Measurements from ENCODE around the gene NKX1-1.

DNA sequence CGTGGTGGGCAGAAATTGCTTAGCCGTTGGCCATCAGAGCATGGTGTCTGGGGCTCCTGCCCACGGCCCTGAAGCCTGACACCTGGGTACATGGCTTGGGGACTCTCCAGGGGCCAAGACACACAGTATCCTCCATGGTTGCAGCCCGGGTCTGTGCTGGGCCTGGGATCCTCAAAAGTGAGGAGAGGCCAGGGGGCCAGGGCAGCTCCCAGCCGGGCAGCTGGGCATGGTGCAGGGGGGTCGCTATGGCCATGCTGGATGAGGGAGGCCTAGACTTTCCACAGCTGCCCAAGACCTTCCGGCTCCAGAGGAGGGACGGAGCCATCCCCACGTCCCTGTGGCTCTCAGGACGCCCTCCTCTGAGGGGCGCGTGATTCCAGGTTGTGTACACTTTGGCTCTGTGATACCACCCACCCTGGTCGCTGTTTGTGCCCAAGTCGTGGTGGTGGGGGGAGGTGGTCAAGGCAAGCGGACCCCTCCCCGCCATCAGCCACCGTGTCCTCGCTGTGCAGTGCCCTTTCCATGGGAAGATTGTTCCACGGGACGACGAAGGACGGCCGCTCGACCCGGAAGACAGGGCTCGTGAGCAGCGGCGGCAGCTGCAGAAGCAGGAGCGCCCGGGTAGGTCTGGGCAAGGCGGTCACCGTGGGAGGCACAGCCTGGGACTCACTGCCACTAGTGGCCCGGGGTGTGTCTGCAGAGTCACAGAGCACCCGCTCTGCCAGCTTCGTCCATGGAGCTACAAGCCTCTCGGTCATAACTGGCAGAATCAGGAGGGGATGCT is 25.7 kb downstream of the NKX1-1 start:
- TF ChIP-seq, protein P1, sequence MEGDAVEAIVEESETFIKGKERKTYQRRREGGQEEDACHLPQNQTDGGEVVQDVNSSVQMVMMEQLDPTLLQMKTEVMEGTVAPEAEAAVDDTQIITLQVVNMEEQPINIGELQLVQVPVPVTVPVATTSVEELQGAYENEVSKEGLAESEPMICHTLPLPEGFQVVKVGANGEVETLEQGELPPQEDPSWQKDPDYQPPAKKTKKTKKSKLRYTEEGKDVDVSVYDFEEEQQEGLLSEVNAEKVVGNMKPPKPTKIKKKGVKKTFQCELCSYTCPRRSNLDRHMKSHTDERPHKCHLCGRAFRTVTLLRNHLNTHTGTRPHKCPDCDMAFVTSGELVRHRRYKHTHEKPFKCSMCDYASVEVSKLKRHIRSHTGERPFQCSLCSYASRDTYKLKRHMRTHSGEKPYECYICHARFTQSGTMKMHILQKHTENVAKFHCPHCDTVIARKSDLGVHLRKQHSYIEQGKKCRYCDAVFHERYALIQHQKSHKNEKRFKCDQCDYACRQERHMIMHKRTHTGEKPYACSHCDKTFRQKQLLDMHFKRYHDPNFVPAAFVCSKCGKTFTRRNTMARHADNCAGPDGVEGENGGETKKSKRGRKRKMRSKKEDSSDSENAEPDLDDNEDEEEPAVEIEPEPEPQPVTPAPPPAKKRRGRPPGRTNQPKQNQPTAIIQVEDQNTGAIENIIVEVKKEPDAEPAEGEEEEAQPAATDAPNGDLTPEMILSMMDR (IDR thresholded peaks at IDR 0.05): no peak
- TF ChIP-seq POLR2AphosphoS5 (IDR thresholded peaks at IDR 0.05; ENCODE audit: low read depth, low read length) (no peak), TCF7L2 (IDR thresholded peaks at IDR 0.05; ENCODE audit: low read depth, low read length) (no peak), SIN3A (IDR thresholded peaks at IDR 0.05; ENCODE audit: borderline replicate concordance, insufficient read depth, low read depth, low read length) (no peak)
